Measurements from ENCODE around the gene ZNF366.

The ZNF366 gene

DNA sequence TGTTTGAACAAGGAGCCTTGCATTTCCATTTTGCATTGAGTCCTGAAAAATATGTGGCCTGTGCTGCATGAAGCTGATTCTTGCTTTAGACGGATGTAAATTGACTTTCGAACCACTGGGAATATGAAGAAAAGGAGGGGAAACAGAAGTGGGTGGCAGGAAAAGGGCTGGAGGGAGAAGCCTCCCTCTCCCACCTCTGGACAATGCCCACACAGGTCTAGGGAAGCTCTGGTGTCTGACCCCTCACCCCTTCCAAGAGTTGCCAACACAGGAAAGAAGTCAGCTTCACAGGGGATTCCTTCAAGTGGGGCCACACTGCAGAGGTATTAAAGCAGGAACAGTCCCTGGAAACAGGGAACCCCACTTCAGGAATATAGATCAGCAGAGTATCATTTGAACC lies 52.2 kb downstream of the ZNF366 start:
- Histone ChIP-seq H3K4me1 (ENCODE audit: control insufficient read depth, insufficient read depth, low read length) (no peaks in the 10 kb centered on the region), H3K9me3 (ENCODE audit: control insufficient read depth, insufficient read depth, low read depth, low read length) (no peaks in the 10 kb centered on the region), H3K27ac (ENCODE audit: extremely low read depth, low read depth, low read length) (no peak overlapping the region), H3K4me3 (ENCODE audit: low read depth, low read length) (no peak overlapping the region), H3K36me3 (ENCODE audit: control insufficient read depth in 2 of 2, insufficient read depth in 1 of 2, low read length in 2 of 2) (no peaks in the 10 kb centered on the region)
- ChIA-PET CTCF (no interaction called here), POLR2A (no interaction called here)
- TF ChIP-seq REST (tag by site-specific recombination; IDR thresholded peaks at IDR 0.05) = no peak
- TF ChIP-seq ZNF658 (tag by site-specific recombination; IDR thresholded peaks at IDR 0.05) = no peak
- no peak for TF ChIP-seq WT1 (tag by site-specific recombination; IDR thresholded peaks at IDR 0.05)
- TF ChIP-seq ZNF692 (tag by site-specific recombination; IDR thresholded peaks at IDR 0.05) = no peak
- TF ChIP-seq ZNF704 (tag by site-specific recombination; IDR thresholded peaks at IDR 0.05) = no peak
- TF ChIP-seq ZNF776 (tag by site-specific recombination; IDR thresholded peaks at IDR 0.05; ENCODE audit: borderline replicate concordance) = no peak
- no peak for TF ChIP-seq ZBTB26 (tag by site-specific recombination; optimal IDR thresholded peaks at IDR 0.05)
- no peak for TF ChIP-seq ZNF624 (tag by site-specific recombination; IDR thresholded peaks at IDR 0.05)
- TF ChIP-seq ZNF211 (tag by site-specific recombination; IDR thresholded peaks at IDR 0.05; ENCODE audit: low read depth) = no peak
- TF ChIP-seq ZNF48 (tag by site-specific recombination; IDR thresholded peaks at IDR 0.05) = no peak

DNA sequence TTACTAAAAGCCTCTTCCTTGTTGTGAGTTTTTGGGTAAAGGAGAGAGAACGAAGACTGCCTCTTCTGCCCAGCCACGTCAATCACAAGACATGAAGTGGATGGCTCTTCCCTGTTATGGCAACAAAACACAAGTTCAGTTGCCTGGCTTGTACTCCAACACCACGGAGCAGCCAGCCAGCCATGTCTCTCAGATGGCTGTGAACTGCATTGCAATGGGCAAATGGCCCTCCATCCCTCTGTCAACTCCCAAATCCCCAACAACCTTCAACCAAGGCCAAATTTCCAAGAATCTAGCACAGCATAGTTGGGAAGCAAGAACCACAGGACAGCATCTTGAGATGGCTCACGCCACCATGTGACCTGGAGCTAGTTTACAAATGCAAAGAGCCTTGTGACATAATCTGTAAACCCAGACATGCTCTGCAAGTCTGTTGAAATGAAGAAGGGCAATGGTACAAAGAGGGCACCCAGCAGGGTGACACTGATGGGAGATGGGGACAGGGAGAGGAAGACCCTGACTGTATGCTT lies 53.9 kb downstream of the ZNF366 start:
- H3K4me3 ChIP-seq (ENCODE audit: low read depth, low read length) = no peak overlapping the region
- no peaks in the 10 kb centered on the region for H3K4me1 ChIP-seq (ENCODE audit: control insufficient read depth, insufficient read depth, low read length)
- no peak overlapping the region for H3K27ac ChIP-seq (ENCODE audit: extremely low read depth, low read depth, low read length)
- no peaks in the 10 kb centered on the region for H3K36me3 ChIP-seq (ENCODE audit: control insufficient read depth in 2 of 2, insufficient read depth in 1 of 2, low read length in 2 of 2)
- TF ChIP-seq ZNF311 (tag by site-specific recombination; IDR thresholded peaks at IDR 0.05; ENCODE audit: borderline replicate concordance) (no peak), TCF7L2 (IDR thresholded peaks at IDR 0.05; ENCODE audit: borderline replicate concordance, low read depth, low read length) (no peak), ZNF837 (tag by site-specific recombination; IDR thresholded peaks at IDR 0.05) (no peak), TRIM28 (IDR thresholded peaks at IDR 0.05; ENCODE audit: borderline replicate concordance, low read length) (no peak), ZIC2 (tag by site-specific recombination; IDR thresholded peaks at IDR 0.05) (no peak), SALL2 (tag by site-specific recombination; IDR thresholded peaks at IDR 0.05; ENCODE audit: borderline replicate concordance) (no peak), ZNF544 (tag by site-specific recombination; IDR thresholded peaks at IDR 0.05) (no peak), ZNF621 (tag by site-specific recombination; IDR thresholded peaks at IDR 0.05) (no peak), WT1 (tag by site-specific recombination; IDR thresholded peaks at IDR 0.05) (no peak), ZNF701 (tag by site-specific recombination; IDR thresholded peaks at IDR 0.05) (no peak), FEZF1 (tag by site-specific recombination; IDR thresholded peaks at IDR 0.05) (no peak), HOXD13 (CRISPR knock-in tag; IDR thresholded peaks at IDR 0.05; ENCODE audit: borderline replicate concordance) (no peak)
- TF ChIP-seq, protein P1, sequence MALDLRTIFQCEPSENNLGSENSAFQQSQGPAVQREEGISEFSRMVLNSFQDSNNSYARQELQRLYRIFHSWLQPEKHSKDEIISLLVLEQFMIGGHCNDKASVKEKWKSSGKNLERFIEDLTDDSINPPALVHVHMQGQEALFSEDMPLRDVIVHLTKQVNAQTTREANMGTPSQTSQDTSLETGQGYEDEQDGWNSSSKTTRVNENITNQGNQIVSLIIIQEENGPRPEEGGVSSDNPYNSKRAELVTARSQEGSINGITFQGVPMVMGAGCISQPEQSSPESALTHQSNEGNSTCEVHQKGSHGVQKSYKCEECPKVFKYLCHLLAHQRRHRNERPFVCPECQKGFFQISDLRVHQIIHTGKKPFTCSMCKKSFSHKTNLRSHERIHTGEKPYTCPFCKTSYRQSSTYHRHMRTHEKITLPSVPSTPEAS (tag by site-specific recombination; IDR thresholded peaks at IDR 0.05) = no peak
- TF ChIP-seq, protein P2, sequence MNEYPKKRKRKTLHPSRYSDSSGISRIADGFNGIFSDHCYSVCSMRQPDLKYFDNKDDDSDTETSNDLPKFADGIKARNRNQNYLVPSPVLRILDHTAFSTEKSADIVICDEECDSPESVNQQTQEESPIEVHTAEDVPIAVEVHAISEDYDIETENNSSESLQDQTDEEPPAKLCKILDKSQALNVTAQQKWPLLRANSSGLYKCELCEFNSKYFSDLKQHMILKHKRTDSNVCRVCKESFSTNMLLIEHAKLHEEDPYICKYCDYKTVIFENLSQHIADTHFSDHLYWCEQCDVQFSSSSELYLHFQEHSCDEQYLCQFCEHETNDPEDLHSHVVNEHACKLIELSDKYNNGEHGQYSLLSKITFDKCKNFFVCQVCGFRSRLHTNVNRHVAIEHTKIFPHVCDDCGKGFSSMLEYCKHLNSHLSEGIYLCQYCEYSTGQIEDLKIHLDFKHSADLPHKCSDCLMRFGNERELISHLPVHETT (tag by site-specific recombination; IDR thresholded peaks at IDR 0.05) = no peak
- ChIA-PET POLR2A (no interaction called here), CTCF (no interaction called here)
- H3K9me3 ChIP-seq (ENCODE audit: control insufficient read depth, insufficient read depth, low read depth, low read length) = no peaks in the 10 kb centered on the region
